ENCODE measurements around the gene DEXI. TPM values are rescaled to one million over a fixed set of nuclear protein-coding genes. Genes with fewer than 3 reads are reported as not detected.

The DEXI gene
- total and polyA plus RNA-seq, 9 of the 15 experiments (the other 6 are each of a cell fraction or from before 2014, with no cell fraction given): 2.9 to 40.1 (median 22.0) TPM

- TF ChIP-seq ZHX1 (conservative IDR thresholded peaks at IDR 0.05; ENCODE audit: low read length) (0 out of 2 replicates have a peak, but pooled peaks have one; percentile 37), CBFB (CRISPR knock-in tag; IDR thresholded peaks at IDR 0.05) (peak; percentile 92), PRMT5 (CRISPR knock-in tag; IDR thresholded peaks at IDR 0.05) (no peak), E2F3 (CRISPR knock-in tag; IDR thresholded peaks at IDR 0.05) (no peak), ZNF324 (CRISPR knock-in tag; IDR thresholded peaks at IDR 0.05) (no peak), ZBTB11 (CRISPR knock-in tag; IDR thresholded peaks at IDR 0.05) (peak in 1 of 3 experiments; percentile 40; a peak in 1 of 6 replicates), RAD21 (CRISPR knock-in tag; conservative IDR thresholded peaks at IDR 0.05 in 1 of 2, IDR thresholded peaks at IDR 0.05 in 1 of 2) (peak; percentile 87 to 92), RHOXF2B (CRISPR knock-in tag; conservative IDR thresholded peaks at IDR 0.05) (no peak), SP1 (CRISPR knock-in tag; IDR thresholded peaks at IDR 0.05) (peak; percentile 24; the same call in 1 of the 2 replicates), TFAP4 (CRISPR knock-in tag; IDR thresholded peaks at IDR 0.05; ENCODE audit: borderline replicate concordance) (peak; percentile 29; the same call in 1 of the 2 replicates), HNRNPK (IDR thresholded peaks at IDR 0.05; ENCODE audit: low read depth, low read length, poor library complexity, severe bottlenecking) (no peak), XRCC3 (IDR thresholded peaks at IDR 0.05) (no peak), ESRRA (IDR thresholded peaks at IDR 0.05; ENCODE audit: borderline replicate concordance, low read depth) (peak; percentile 92; the same call in 1 of the 2 replicates), TCF3 (CRISPR knock-in tag; IDR thresholded peaks at IDR 0.05) (0 out of 2 replicates have a peak, but pooled peaks have one; percentile 4), FOXJ2 (tag; IDR thresholded peaks at IDR 0.05) (no peak), CREM (IDR thresholded peaks at IDR 0.05; ENCODE audit: low read depth) (peak; percentile 43)
- TF ChIP-seq, protein P1, sequence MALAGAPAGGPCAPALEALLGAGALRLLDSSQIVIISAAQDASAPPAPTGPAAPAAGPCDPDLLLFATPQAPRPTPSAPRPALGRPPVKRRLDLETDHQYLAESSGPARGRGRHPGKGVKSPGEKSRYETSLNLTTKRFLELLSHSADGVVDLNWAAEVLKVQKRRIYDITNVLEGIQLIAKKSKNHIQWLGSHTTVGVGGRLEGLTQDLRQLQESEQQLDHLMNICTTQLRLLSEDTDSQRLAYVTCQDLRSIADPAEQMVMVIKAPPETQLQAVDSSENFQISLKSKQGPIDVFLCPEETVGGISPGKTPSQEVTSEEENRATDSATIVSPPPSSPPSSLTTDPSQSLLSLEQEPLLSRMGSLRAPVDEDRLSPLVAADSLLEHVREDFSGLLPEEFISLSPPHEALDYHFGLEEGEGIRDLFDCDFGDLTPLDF (CRISPR knock-in tag; IDR thresholded peaks at IDR 0.05): 0 out of 2 replicates have a peak, but pooled peaks have one; percentile 34
Observed at GRCh38 chr16:10964039-10964890, 22.0 kb upstream of the DEXI start (continued).

Measured in K562 (cell line).